Fibroblast of peridontal ligament (primary cell): Measurements from ENCODE around the gene EZH2.
A peak's percentile ranks its signal among the peaks of the same experiment; 100 is the strongest.

Experiments
- DNase-seq: peaks from one replicate; pipeline ENCODE4 v3.0.0-alpha.2; 2010; ENCODE audit errors: extremely low read depth

The EZH2 gene

DNA sequence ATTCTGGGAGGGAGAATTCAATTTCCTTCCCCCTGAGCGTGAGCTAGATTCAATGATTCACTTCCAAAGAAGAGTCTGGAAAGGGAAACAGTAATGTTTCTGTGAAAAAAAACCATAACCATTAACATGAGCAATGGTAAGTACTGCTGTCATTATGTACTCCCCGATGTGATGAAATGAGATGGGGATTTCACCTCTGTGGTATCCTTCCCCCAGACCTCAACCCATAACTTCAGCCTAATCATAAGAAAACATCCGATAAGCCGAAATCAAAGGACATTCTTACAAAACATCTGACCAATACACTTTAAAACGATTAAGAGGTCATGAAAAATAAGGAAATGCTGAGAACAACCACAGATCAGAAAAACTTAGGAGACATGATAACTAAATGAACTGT, 27.2 kb downstream of the EZH2 start:
- DNase-seq = no peak

DNA sequence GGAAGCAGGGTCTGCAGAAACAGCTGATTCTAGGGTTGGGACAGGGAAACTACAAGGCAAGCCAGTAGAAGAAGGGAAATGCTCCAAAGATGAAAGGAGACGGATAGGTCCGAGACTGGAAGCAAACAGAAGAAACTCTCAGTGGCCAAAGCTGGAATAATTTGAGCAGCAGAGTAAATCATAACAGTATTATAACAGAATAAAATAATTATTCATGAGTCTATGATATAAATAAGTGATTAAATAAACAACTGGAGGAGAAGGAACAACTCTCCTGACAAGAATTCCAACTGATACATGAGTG, 27.6 kb downstream of the EZH2 start:
- DNase-seq = no peak

DNA sequence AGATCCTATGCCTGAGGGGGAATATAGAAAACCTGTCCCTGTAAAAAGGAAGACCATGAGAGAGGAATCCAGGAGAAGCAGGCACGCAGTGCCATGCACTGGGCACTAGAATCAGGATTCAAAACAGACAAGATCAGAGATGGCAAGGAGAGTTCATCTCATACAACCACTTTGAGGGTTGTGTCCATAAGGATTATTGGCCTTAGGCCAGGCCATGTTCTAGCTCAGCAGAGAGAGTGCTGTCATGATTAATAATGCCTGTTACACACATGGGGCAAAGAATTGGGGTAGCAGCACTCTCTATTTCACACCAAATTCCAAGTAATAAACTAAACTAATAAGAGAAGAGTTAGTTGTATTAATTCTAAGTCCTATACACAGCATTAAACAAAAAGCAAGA, 29.1 kb downstream of the EZH2 start:
- DNase-seq = no peak

DNA sequence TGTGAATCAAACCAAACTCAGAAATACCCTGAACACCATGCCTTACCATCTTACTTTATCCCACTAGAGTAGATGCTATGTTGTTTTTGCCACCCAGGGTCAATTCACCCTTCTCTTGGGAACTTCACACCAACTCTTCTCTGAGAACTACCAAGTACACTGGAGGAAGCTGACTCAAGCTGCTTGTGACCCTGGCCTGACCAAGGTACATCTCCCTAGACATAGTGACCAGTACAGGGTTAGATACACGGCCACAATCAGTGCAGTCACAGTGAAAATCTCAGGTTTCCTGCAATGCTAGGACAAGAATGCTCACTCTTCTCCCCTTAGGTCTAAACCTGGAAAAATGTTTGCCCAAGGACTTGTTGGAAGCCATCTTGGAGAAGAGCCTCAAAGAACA, 31.8 kb downstream of the EZH2 start:
- no peak for DNase-seq

DNA sequence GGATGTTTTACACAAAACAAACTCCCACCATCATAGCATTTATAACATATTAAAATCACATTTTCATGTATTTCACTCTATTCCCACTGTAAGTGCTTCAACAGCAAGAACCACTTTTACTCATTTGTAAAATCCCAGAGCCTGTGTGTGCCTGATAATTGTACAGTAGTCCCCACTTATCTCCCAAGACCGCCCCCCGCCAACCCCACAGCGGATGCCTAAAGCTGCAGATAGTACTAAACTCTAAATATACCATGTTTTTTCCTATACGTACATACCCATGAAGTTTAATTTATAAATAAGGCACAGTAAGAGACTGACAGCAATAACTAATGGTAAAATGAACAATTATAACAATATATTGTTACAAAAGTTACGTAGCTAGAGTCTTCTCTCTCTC, 33.5 kb downstream of the EZH2 start:
- no peak for DNase-seq

DNA sequence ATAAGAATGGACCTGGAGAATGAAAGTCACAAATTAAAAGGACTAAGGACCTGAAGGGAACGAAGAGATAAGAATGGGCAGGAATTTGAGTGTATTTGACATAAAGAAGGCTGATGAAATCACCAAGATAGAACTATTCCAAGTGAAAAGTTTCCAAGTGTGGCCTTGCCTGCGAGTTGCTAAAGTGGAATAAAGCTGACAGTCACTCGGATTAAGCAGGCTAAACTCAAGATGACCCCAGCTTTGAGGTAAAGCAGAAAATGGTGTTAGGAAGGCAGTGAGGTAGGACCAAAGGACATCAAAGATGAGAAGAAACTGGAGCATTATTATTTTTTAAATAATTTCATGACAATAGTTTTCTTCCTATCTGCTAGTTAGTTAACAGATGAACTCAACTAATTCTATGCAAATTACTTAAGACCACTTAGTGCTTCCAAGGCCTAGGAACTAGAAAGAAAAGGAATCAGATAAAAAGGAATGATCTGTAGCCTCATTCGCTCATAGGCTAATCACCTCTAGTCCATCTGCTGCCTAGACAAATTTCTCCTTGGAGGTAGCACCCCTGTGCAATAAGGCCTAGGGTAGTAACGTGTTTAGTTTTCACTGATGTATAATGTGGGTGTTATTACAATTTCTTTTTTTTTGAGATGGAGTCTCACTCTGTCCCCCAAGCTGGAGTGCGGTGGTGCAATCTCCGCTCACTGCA, 34.5 kb downstream of the EZH2 start:
- DNase-seq = peak; percentile 35

DNA sequence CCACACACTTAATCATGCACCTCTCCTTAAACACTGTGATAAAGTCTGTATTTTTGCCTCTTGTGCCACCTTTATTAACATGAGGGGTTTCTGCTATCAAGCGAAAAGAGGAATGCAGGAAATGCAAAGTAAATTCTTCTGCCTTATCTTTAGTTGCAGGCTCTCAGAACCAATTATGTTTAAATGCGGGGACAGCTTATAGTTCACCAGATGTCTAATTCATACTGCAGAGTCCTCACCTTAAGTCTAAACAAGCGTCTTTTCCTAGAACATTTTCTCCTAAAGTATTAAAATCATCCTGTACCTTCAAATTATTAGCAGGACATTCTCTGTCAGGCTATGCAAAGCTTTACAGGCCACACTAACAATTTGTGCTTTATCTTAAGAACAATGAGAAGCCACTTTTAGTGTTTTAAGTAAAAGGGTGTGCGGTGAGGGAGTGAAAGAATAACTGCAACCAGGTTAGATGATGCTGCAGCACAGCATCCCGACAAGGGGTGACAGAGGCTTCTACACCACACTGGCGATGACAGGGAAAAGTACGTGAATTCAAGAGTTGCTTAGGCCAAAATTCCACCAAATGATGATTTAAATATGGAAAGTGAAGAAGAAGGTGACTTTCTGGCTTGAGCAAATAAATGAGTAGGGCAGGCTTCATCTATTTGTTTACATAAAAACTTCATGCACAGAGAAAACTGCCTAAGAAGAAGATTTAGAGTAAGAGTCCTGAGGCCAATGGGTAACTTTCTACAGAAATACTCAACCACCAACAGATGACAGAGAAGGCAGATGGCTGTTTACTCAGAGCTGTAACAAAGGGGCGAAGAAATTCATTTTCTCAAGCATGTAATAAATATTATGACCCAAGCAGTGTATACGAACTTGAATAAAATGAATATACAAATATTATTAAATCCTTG, 36.0 kb downstream of the EZH2 start:
- no peak for DNase-seq

DNA sequence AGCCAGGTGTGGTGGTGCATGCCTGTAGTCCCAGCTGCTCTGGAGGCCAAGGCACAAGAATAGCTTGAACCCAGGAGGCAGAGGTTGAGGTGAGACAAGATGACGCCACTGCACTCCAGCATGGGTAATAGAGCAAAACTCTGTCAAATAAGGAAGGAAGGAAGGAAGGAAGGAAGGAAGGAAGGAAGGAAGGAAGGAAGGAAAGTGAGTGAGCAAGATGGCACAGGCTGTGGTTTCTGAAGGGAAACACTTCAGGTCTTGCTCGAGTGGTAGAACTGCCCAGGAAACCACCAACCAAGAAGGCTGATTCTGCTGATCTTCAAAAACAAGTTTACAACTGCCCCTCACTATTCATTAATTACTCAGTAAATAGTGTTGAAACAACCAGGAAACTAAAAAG, 45.2 kb downstream of the EZH2 start:
- no peak for DNase-seq

DNA sequence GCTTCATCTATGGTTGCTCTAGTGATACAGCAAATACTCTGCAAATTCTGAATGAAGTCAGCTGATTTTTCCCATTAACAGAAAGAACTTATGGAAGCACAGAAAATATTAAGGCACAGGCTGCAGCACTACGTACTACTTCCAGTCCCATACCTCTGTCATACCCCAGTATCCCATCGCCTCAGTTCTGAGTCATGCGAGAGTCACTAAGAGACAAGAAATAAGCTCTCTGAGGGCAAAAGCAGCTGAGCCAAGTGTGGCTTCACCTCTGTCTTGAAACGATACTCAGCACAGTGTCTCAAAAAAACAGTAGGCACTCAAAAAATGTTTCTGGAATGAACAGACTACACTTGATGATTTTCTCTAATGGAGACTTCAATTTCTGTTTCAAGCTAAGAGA, 48.2 kb downstream of the EZH2 start:
- no peak for DNase-seq

DNA sequence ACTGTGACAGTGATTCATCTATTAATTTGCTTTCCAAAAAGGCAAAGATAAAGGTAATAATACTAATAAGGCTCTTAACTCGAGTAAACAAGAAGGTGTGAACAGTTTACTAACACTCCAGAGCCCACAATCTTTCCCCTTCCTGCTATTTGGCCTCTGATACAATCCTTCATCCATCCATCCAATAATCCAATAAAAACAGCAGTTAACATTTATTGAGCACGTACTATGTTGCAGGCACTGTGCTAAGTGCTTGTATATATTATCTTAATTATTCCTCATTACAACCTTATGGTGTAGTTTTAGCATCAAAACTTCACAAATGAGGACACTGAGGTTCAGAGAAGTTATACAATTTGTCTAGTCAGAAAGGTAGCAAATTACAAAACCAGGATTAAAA, 49.5 kb downstream of the EZH2 start:
- no peak for DNase-seq

DNA sequence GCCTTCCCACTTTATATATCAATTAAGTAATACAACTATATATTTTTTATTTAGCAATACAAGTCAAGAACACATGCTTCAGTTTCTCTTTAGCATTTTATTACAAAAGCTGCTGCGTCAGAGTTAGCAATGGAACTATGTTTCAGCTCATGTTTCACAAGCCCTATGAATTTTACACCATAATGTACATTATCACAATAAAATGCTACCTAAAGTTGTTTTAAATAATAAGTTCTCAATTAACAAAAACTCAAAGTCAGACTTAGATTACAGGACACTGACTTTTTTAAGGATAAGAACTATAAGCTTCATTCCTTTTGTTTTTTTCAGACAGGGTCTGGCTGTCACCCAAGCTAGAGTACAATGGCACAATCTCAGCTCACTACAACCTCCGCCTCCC, 52.3 kb downstream of the EZH2 start:
- no peak for DNase-seq

DNA sequence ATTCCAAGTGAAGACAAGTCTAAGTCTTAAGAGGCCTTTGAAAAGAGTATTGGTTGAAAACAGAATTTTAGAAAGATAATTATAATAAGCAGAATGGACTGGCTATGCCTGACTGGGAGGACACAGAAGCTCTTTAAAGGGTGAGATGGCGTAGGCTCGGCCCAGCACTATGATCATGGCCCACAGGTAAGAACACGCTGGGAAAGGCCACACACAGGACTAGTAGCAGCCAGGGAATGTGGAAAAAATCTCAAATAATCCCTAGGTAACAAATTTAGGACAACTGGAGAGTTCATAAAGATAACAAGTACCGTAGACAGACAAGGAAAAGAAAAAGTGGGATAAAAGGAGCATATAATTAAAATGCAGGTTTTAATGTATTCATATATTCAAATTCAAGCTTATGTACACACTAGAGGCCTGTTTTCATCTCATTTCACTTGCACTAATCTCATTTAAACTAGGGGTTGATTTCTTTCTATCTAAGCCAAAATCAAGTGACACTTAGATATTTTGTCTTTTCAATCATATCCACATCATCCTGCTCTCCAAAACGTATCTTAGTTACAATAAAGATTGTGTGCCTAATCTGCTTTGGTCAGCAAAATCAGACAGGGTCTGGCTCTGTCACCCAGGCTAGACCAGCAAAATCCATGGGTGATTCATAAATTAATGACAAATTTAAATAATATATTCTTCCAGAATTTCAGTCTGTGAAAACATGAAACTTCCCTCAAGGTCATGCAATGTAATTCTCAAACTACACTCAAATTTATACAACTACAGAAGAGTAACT, 53.0 kb downstream of the EZH2 start:
- DNase-seq = no peak

DNA sequence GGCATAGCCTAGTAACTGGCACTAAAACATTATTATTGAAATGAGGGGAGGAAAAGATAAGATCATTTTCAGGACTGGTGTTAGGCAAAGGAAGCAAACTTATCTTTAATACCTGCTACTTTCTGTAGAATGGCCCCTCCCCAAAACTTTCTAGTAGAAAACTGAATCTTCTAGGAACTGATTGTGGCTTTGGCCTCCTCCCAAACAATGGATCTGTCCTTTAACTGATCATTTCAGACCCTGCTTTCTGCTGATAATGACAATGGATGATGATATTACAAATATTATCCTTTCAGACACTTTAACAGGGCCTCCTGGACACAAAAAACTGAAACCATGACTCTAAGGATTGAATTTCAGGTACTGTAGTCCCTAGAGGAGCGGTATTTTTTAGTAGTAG, 55.1 kb downstream of the EZH2 start:
- no peak for DNase-seq

DNA sequence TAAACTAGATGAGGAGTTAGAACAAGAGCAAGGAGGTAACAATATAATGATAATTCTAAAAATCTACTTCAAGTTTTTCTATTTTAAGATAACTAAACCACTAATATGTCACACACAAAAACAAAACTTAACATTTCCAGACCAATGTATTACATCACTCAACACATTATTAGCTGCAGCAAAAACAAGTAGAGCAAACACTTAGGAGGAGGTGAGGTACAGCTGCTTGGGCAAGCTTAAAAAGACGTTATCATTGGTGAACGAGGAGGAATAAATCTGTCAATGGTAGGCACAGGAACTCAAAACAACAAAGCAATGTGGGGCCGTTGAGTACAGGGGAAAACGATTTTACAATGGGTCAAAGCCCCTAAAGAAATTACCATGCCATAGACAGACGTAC, 58.8 kb downstream of the EZH2 start:
- no peak for DNase-seq

DNA sequence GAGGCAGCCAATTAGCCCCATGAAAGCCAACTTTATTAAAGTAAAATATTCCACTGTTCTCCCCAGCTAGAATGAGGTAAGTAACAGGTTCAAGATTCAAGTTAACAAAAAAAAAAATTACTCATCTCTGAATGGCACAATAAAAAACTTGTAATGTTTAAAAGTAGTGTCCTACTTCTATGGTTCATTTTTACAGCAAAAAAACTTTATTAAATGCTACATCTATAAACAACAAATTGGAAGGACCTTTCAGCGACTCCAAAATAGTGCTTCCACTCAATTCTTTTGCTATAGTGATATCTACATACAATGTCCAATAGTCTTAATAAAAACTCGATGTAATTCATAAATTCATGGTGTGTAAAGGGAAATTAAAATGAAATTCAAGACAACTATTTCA, 59.2 kb downstream of the EZH2 start:
- DNase-seq = no peak

DNA sequence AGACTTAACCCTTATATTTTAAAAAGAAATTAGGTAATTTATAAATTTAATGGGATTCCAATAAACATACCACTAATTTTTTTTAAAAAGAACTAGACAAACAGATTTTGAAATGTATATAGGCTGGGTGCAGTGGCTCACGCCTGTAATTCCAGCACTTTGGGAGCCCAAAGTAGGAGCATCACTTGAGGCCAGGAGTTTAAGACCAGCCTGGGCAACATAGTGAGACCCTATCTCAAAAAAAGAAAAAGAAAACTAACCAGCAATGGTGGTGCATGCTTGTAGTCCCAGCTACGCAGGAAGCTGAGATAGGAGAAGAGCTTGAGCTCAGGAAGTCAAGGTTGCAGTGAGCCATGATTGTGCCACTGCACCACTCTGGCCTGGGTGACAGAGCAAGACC, 62.7 kb downstream of the EZH2 start:
- DNase-seq = no peak

DNA sequence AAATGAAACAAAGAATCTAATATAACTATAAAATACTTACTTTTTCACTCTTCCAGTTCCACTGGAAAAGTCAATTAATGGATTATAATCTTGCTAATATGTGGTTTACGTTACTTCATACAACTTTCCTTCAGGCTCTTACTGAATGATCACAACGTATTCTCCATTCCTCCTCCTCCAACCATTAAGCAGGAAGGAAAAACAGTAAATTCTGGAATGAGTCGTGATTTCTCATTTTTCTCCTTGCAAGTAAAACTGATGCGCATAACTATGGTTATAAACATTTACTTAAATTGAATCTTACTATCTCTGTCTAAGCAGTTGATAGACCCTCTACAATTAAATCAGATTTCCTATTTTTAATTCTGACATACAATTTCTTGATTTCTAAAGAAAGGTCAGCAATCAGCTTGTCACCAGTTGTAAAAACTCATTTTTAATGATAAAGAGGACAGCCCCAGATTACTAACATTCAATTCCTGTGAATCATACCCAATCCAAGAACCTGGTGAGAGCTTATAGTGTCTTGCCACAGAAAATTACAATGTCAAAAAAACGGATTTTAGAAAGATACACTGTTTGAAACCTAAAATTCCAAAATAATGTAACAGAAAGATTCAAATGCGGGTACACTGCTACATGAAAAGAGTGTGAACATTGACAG, 64.3 kb downstream of the EZH2 start:
- DNase-seq = peak; percentile 34

DNA sequence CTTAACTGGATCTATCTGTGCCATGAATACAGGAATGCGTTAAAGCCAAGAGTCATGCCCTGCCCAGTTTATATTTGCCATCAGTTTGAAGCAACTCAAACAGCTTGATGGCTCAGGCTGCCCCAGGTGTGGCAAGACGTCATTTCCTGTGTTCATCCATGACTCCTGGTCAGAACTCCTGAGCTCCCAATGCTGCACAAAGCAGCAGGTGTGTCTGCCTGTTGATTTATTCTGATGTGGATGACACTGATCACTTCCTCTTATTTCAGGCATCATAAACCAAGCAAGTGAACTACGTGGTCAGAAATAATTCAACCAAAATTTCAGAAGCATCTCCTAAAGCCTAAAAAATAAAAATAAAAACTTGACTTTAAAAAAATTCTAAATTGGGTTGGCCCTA, 68.5 kb downstream of the EZH2 start:
- no peak for DNase-seq

DNA sequence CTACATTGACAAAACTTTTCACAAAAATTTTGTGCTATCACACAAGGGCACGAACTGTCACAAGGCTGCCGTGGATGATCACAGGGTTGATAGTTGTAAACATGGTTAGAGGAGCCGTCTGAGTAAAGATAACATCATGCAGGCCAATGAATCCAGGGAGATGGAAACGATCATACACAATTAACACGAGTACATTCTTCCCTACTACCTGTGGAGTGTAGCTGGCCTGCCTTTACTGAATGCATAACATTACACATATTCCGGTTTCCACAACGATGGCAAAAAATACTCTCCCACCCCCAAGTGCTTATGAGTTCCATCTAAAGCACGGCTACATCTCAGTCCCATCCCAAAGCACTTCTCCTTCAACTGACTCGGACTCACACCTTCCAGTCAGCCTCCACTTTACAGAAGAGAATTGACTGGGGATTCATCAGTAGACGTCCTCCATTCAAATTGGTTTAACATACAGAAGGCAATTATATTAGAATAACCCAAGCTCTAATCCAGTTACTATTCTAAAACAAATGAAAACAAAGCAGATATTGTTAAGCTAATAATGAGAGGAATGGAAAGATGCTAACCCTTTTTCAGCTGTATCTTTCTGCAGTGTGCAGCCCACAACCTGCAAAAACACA, 69.0 kb downstream of the EZH2 start:
- DNase-seq = no peak

DNA sequence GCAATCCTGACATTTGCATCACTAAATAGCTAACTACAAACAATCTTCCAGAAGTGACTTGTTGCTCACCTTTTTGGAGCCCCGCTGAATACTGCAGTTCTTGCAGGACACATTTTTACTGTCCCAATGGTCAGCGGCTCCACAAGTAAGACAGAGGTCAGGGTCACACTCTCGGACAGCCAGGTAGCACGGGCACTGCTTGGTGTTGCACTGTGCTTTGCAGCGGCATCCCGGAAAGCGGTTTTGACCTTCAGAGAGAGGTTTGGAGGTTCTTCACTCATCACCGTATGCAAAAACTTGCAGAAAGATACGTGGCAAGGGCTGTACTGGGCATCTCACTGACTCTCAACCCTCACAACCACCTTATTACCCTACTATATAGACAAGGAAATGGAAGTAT, 70.2 kb downstream of the EZH2 start:
- no peak for DNase-seq

DNA sequence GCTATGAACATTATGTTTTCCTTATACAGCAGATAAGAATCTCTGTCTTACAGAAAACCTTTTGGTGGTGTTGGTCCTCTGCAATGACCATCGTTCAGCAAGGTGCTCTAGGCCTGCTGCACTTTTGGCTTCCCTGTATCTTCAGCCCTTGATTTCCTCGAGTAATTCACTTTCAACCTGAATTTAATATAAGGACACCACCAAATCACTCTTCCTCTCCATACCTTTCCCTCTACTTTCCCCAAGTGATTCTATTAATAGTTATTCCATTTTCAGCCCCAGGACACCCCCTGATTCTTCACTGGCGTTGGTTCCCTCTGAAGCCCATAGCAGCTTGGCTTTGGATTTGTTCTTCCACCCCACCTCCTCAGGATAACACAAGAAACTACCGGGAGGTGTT, 72.2 kb downstream of the EZH2 start:
- DNase-seq = no peak

DNA sequence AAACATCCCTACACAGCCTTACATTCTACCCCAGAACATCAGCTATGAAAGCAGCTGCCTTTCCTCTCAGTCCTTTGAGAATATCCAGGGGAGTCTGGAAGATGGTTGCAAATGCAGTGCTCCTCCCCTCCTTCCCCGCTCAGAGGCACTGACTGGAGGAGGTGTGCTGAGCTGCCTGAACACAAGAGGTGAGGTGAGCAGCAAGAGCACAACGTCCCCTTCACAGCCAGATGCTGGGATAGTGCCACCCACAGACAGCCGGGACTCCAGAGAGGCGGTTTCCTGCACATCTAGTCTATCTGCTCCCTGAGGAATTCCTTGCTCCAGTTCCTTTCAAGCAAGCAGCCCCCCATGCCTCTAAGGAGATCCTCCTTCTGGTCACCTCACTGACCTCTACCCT, 74.2 kb downstream of the EZH2 start:
- DNase-seq = no peak
